ENCODE measurements around the gene NME3. TPM values are rescaled to one million over a fixed set of nuclear protein-coding genes. Genes with fewer than 3 reads are reported as not detected.
A peak's percentile ranks its signal among the peaks of the same experiment; 100 is the strongest.

Gene NME3
- total and polyA plus RNA-seq, 9 of the 15 experiments (the other 6 are each of a cell fraction or from before 2014, with no cell fraction given): 0.68 to 76.3 (median 11.5) TPM

DNA sequence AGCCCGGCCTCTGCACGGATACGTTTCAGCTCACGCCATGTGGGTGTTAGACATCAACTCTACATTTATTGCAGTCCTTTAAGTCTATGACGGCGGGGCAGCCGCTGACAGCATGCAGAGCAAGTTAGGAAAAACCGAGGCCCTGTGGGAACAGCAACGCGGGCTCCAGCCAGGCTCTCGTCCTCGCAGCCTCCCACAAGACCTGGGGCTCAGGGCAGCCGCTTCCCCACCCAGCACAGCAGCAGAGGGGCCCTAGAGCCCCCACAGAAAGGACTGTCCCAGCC lies 5.3 kb upstream of the NME3 start:
- Histone ChIP-seq H3K27me3 (ENCODE audit: control insufficient read depth in 2 of 2, insufficient read depth in 2 of 2, low read length in 2 of 2) (no peaks in the 10 kb centered on the region), H3K27ac (ENCODE audit: extremely low read depth, low read depth, low read length) (no peak overlapping the region), H3K9me1 (ENCODE audit: control insufficient read depth, insufficient read depth, low read length) (peaks cover 2% of the 10 kb centered on the region), H2AFZ (ENCODE audit: low read depth, low read length) (no peak overlapping the region), H3K9me3 (replicated peaks; ENCODE audit: control insufficient read depth, insufficient read depth, low read depth, low read length) (no peaks in the 10 kb centered on the region), H3K4me2 (ENCODE audit: insufficient read depth, low read length) (no peak overlapping the region), H3K9ac (ENCODE audit: insufficient read depth in 1 of 2, low read depth in 2 of 2, low read length in 2 of 2) (peak overlapping the region in 1 of 2 experiments; percentile 3; a peak in 1 of 4 replicates), H3K4me1 (replicated peaks in 1 of 2; ENCODE audit: control insufficient read depth in 2 of 2, insufficient read depth in 2 of 2, low read length in 2 of 2) (peaks cover 15 to 93% of the 10 kb centered on the region in 2 experiments; a peak in 4 of 5 replicates), H3K36me3 (ENCODE audit: control insufficient read depth, insufficient read depth, low read length) (peaks cover 58% of the 10 kb centered on the region; the same call in 2 of the 3 replicates), H3K79me2 (ENCODE audit: control insufficient read depth, insufficient read depth, low read length) (peaks cover 37% of the 10 kb centered on the region), H4K20me1 (replicated peaks; ENCODE audit: control insufficient read depth, insufficient read depth, low read length) (peaks cover 7% of the 10 kb centered on the region; the same call in 1 of the 2 replicates), H3K4me3 (no peak overlapping the region)
- intact Hi-C loops (cut with micrococcal nuclease) (no loop called here), in situ Hi-C loops (cut with MboI) (no loop called here)
- ChIA-PET CTCF (ENCODE audit: low intra/inter-chr PET ratio) (no interaction called here), POLR2A (interaction anchor here (0.6 to 0.8 kb wide), 2 partner anchors 20 to 95 kb away, joined by 3 to 5 read pairs; no protein-coding TSS in a partner anchor)
- ATAC-seq (no peak), FAIRE-seq (no peak), DNase-seq (ENCODE audit: extremely low read depth in 1 of 4, low spot score in 3 of 4) (no peak)
- no TSS peak for BruUV-seq (replicated peaks)
- WGBS (ENCODE audit: insufficient coverage, low coverage, missing lambda C conversion rate): 84% methylated on average over 12 of the region's 13 CpGs
- TF ChIP-seq ATF7 (IDR thresholded peaks at IDR 0.05) (no peak), HNRNPK (IDR thresholded peaks at IDR 0.05; ENCODE audit: low read depth, low read length, poor library complexity, severe bottlenecking) (no peak), ZNF174 (CRISPR knock-in tag; IDR thresholded peaks at IDR 0.05) (no peak), EZH2 (IDR thresholded peaks at IDR 0.05; ENCODE audit: borderline replicate concordance, low read depth, low read length) (no peak), STAT5A (IDR thresholded peaks at IDR 0.05; ENCODE audit: borderline replicate concordance, low read length) (no peak), POLR3A (IDR thresholded peaks at IDR 0.05; ENCODE audit: borderline replicate concordance, extremely low read depth, insufficient read depth, insufficient read length) (no peak), ZNF57 (CRISPR knock-in tag; IDR thresholded peaks at IDR 0.05) (no peak), ZNF75A (CRISPR knock-in tag; IDR thresholded peaks at IDR 0.05) (no peak), SLC30A9 (CRISPR knock-in tag; IDR thresholded peaks at IDR 0.05) (no peak), MYC (IDR thresholded peaks at IDR 0.05; ENCODE audit: low read depth, low read length) (no peak), MYC (CRISPR knock-in tag; IDR thresholded peaks at IDR 0.05; ENCODE audit: borderline replicate concordance, low read depth) (no peak), ZNF212 (CRISPR knock-in tag; IDR thresholded peaks at IDR 0.05) (no peak)
- TF ChIP-seq, protein P1, sequence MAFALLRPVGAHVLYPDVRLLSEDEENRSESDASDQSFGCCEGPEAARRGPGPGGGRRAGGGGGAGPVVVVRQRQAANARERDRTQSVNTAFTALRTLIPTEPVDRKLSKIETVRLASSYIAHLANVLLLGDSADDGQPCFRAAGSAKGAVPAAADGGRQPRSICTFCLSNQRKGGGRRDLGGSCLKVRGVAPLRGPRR (CRISPR knock-in tag; IDR thresholded peaks at IDR 0.05): no peak
- TF ChIP-seq, protein P2, sequence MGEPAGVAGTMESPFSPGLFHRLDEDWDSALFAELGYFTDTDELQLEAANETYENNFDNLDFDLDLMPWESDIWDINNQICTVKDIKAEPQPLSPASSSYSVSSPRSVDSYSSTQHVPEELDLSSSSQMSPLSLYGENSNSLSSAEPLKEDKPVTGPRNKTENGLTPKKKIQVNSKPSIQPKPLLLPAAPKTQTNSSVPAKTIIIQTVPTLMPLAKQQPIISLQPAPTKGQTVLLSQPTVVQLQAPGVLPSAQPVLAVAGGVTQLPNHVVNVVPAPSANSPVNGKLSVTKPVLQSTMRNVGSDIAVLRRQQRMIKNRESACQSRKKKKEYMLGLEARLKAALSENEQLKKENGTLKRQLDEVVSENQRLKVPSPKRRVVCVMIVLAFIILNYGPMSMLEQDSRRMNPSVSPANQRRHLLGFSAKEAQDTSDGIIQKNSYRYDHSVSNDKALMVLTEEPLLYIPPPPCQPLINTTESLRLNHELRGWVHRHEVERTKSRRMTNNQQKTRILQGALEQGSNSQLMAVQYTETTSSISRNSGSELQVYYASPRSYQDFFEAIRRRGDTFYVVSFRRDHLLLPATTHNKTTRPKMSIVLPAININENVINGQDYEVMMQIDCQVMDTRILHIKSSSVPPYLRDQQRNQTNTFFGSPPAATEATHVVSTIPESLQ (CRISPR knock-in tag; IDR thresholded peaks at IDR 0.05): no peak
- TF ChIP-seq, protein P3, sequence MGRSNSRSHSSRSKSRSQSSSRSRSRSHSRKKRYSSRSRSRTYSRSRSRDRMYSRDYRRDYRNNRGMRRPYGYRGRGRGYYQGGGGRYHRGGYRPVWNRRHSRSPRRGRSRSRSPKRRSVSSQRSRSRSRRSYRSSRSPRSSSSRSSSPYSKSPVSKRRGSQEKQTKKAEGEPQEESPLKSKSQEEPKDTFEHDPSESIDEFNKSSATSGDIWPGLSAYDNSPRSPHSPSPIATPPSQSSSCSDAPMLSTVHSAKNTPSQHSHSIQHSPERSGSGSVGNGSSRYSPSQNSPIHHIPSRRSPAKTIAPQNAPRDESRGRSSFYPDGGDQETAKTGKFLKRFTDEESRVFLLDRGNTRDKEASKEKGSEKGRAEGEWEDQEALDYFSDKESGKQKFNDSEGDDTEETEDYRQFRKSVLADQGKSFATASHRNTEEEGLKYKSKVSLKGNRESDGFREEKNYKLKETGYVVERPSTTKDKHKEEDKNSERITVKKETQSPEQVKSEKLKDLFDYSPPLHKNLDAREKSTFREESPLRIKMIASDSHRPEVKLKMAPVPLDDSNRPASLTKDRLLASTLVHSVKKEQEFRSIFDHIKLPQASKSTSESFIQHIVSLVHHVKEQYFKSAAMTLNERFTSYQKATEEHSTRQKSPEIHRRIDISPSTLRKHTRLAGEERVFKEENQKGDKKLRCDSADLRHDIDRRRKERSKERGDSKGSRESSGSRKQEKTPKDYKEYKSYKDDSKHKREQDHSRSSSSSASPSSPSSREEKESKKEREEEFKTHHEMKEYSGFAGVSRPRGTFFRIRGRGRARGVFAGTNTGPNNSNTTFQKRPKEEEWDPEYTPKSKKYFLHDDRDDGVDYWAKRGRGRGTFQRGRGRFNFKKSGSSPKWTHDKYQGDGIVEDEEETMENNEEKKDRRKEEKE (IDR thresholded peaks at IDR 0.05; ENCODE audit: borderline replicate concordance in 1 of 2, control insufficient read depth in 1 of 2, low read depth in 2 of 2, low read length in 1 of 2): no peak
